ENCODE measurements around the gene ANKRD29. TPM values are rescaled to one million over a fixed set of nuclear protein-coding genes. Genes with fewer than 3 reads are reported as not detected.
A peak's percentile ranks its signal among the peaks of the same experiment; 100 is the strongest.

The ANKRD29 gene
- total RNA-seq, 6 donors from 2014 or later, result 50.4 to 150 (median 85.8) TPM

DNA sequence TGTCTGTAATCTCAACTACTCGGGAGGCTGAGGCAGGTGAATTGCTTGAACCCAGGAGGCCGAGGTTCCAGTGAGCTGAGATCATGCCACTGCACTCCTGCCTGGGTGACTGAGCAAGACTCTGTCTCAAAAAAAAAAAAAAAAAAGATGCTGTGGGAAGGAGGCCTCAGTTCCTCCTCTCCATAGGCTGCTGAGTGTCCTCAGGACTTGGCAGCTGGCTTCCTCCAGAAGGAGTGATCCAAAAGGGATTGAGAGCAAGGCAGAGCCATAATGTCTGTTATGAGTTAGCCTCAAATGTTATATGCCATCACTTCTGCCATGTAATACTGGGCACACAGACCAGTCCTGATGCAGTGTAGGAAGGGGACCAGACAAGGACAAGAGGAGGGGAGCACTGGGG, 69.8 kb downstream of the ANKRD29 start:
- DNase-seq, result no peak
- peak overlapping the region in 1 of 4 donors; percentile 37 for H3K27ac ChIP-seq
- H3K36me3 ChIP-seq, result no peaks in the 10 kb centered on the region
- H3K4me1 ChIP-seq, result peaks cover 0 to 4% (median 0%) of the 10 kb centered on the region in 4 donors
- TF ChIP-seq POLR2A (IDR thresholded peaks at IDR 0.05) (no peak), CTCF (IDR thresholded peaks at IDR 0.05) (no peak), EP300 (IDR thresholded peaks at IDR 0.05) (no peak), POLR2AphosphoS5 (IDR thresholded peaks at IDR 0.05) (no peak)
- WGBS, 2 donors, result 93 to 94% methylated on average over 2 of the region's 2 CpGs
- H3K4me3 ChIP-seq, result no peak overlapping the region
- ATAC-seq (ENCODE audit: low FRiP score in 2 of 2), result no peak
- no peaks in the 10 kb centered on the region for H3K9me3 ChIP-seq
- no peaks in the 10 kb centered on the region for H3K27me3 ChIP-seq

- DNase-seq, result no peak
- TF ChIP-seq EP300 (IDR thresholded peaks at IDR 0.05) (no peak), POLR2A (IDR thresholded peaks at IDR 0.05) (no peak), CTCF (IDR thresholded peaks at IDR 0.05) (no peak), POLR2AphosphoS5 (IDR thresholded peaks at IDR 0.05) (no peak)
- Histone ChIP-seq H3K4me1 (peaks cover 1 to 6% (median 3%) of the 10 kb centered on the region in 4 donors), H3K27me3 (no peaks in the 10 kb centered on the region), H3K27ac (no peak overlapping the region), H3K4me3 (no peak overlapping the region), H3K36me3 (no peaks in the 10 kb centered on the region), H3K9me3 (no peaks in the 10 kb centered on the region)
- WGBS, 2 donors, result 36 to 83% methylated on average over 1 of the region's 1 CpG
- ATAC-seq (ENCODE audit: low FRiP score in 2 of 2), result no peak
Measured at GRCh38 chr18:23591011-23591410, 71.7 kb downstream of the ANKRD29 start.

DNA sequence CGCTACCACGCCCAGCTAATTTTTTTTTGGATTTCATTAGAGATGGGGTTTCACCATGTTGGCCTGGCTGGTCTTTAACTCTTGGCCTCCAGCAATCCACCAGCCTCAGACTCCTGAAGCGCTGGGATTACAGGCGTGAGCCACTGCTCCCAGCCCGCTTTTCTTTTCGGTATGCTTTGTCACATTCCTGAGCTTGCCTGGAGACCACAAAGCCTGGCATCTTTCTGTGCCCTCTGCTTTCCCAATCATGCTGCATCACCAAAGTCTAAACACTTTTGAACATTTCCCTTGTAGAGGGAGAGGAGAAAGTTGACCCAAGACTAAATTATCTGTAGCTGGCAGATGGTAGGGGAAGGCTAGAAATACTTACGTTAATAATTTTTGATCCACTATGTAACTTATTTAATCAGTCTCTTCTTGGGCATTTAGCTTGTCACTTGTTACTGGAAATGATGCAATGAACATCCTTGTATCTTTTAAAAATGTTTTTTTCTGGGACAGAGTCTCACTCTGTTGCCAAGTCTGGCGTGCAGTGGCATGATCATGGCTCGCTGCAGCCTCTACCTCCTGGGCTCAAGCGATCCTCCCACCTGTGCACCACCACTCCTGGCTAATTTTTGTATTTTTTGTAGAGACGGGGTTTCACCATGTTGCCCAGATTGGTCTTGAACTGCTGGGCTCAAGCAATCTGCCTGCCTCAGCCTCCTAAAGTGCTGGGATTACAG, 73.7 kb downstream of the ANKRD29 start:
- H3K27ac ChIP-seq, result no peak overlapping the region
- no peak for DNase-seq

GRCh38 chr18:23587220-23587642, 75.5 kb downstream of the ANKRD29 start:
- no peaks in the 10 kb centered on the region for H3K9me3 ChIP-seq
- ATAC-seq (ENCODE audit: low FRiP score in 2 of 2) (no peak), DNase-seq (no peak)
- H3K27me3 ChIP-seq, result no peaks in the 10 kb centered on the region
- 36 to 37% methylated on average over 7 of the region's 7 CpGs for WGBS, 2 donors
- H3K4me3 ChIP-seq, result peak overlapping the region in 3 of 4 donors; percentile 58 to 80 (median 68)
- TF ChIP-seq CTCF (IDR thresholded peaks at IDR 0.05), result peak in 1 of 6 experiments; percentile 15
- no peak for TF ChIP-seq POLR2AphosphoS5 (IDR thresholded peaks at IDR 0.05)
- H3K36me3 ChIP-seq, result peaks cover 0 to 4% (median 0%) of the 10 kb centered on the region in 4 donors
- H3K27ac ChIP-seq, result peak overlapping the region; percentile 99 to 100 (median 100)
- peaks cover 24 to 40% (median 29%) of the 10 kb centered on the region in 4 donors for H3K4me1 ChIP-seq

More for the DNA sequence above, 73.7 kb downstream of the ANKRD29 start:
- no peak overlapping the region for H3K4me3 ChIP-seq
- no peak for TF ChIP-seq POLR2A (IDR thresholded peaks at IDR 0.05)
- TF ChIP-seq CTCF (IDR thresholded peaks at IDR 0.05), result no peak
- no peak for TF ChIP-seq POLR2AphosphoS5 (IDR thresholded peaks at IDR 0.05)
- TF ChIP-seq EP300 (IDR thresholded peaks at IDR 0.05), result no peak
- no peak for ATAC-seq (ENCODE audit: low FRiP score in 2 of 2)
- H3K4me1 ChIP-seq, result peaks cover 15 to 23% (median 15%) of the 10 kb centered on the region in 4 donors
- H3K9me3 ChIP-seq, result no peaks in the 10 kb centered on the region
- H3K27me3 ChIP-seq, result no peaks in the 10 kb centered on the region
- H3K36me3 ChIP-seq, result no peaks in the 10 kb centered on the region
- WGBS, 2 donors, result 86 to 87% methylated on average over 11 of the region's 11 CpGs
